ENCODE results near the gene BDNF.

GRCh38 chr11:27642954-27643353, 57.3 kb downstream of the BDNF start:
- TF ChIP-seq POLR2AphosphoS5 (IDR thresholded peaks at IDR 0.05) (no peak), CTCF (IDR thresholded peaks at IDR 0.05) (no peak), EP300 (IDR thresholded peaks at IDR 0.05; ENCODE audit: low read depth) (no peak)
